ENCODE data around the gene EHD4.

DNA sequence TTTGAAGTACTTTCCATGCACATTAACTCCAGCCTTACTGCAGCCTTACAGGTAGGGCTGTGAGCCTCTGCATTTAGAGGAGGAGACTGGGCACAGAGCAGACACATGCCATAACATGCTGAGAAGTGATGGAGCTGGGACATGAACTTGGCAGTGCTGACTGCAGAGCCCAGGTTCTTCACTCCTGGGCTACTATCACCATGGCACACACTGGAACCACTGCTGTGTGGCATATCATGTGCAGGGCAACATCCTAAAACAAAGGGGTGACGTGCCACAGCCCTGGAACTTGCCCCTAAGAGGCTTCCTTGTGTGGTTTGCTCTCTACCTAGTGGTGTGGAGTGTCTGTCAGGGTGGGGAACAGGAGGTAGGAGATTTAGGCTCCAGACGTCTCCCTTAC lies 25.4 kb downstream of the EHD4 start:
- no peak for TF ChIP-seq SUZ12 (IDR thresholded peaks at IDR 0.05; ENCODE audit: extremely low read depth, insufficient read depth, insufficient read length)
- TF ChIP-seq YY1 (IDR thresholded peaks at IDR 0.05; ENCODE audit: insufficient read depth, insufficient read length), result no peak
